Calu3 (cell line): ENCODE measurements around the gene FAM153A. TPM values are rescaled to one million over a fixed set of nuclear protein-coding genes. Genes with fewer than 3 reads are reported as not detected.
"Not testable (repeated sequence)": the region's sequence is repeated elsewhere in the genome, so short reads cannot be mapped to it uniquely, and the experiment has no call there.

Experiments used
- BruUV-seq: library from RNA; stranded (reverse); fragments of 400-500 nt; replicated peaks from 2 replicates; lab custom pipeline; 2021; lab: Mats Ljungman, UMichigan
- CTCF ChIA-PET: fragments of 300-600 bp; sonication (Branson Sonifier 250); formaldehyde crosslinking; loops from one replicate; lab custom pipeline; 2022; ENCODE audit warnings: antibody characterized with exemption; lab: Charles Lee
- DNase-seq: peaks from one replicate; pipeline ENCODE4 v3.0.0; 2022
- H3K27ac Mint-ChIP-seq: one replicate; pipeline ENCODE4 v1.8.0; 2022; ENCODE audit warnings: mixed read lengths; ENCODE audit not compliant: unreplicated experiment
- H3K27me3 Mint-ChIP-seq: one replicate; pipeline ENCODE4 v1.8.0; 2022; ENCODE audit warnings: mixed read lengths; ENCODE audit not compliant: unreplicated experiment
- H3K36me3 Mint-ChIP-seq: one replicate; pipeline ENCODE4 v1.8.0; 2022; ENCODE audit warnings: mild to moderate bottlenecking, moderate library complexity, mixed read lengths; ENCODE audit not compliant: insufficient read depth, unreplicated experiment
- H3K4me1 Mint-ChIP-seq: one replicate; pipeline ENCODE4 v1.8.0; 2022; ENCODE audit warnings: mild to moderate bottlenecking, low read depth, mixed read lengths; ENCODE audit not compliant: unreplicated experiment
- H3K4me3 Mint-ChIP-seq: one replicate; pipeline ENCODE4 v1.8.0; 2022; ENCODE audit warnings: mild to moderate bottlenecking, low read depth, moderate library complexity, mixed read lengths; ENCODE audit not compliant: unreplicated experiment
- H3K9me3 Mint-ChIP-seq: one replicate; pipeline ENCODE4 v1.8.0; 2022; ENCODE audit warnings: low read depth, mixed read lengths; ENCODE audit not compliant: unreplicated experiment
- intact Hi-C: fragments of 100-400 bp; cut with micrococcal nuclease; formaldehyde crosslinking; loops from one replicate; pipeline ENCODE4 v1.10.0; 2022; ENCODE audit not compliant: unreplicated experiment
- total RNA-seq: library from RNA; stranded (reverse); gene quantifications from 2 replicates; pipeline ENCODE4 v1.2.3, GENCODE V29; 2022

FAM153A gene
- total RNA-seq, 1 experiment from 2014 or later = 4.3 TPM

GRCh38 chr5:177808420-177808819 is 25.7 kb upstream of the FAM153A start:
- H3K27ac Mint-ChIP-seq, intact Hi-C loops, H3K4me1 Mint-ChIP-seq, DNase-seq, H3K9me3 Mint-ChIP-seq, CTCF ChIA-PET, BruUV-seq, H3K4me3 Mint-ChIP-seq, H3K36me3 Mint-ChIP-seq: not testable (repeated sequence)
- H3K27me3 Mint-ChIP-seq = peaks cover 33% of the 10 kb centered on the region

- BruUV-seq, H3K4me1 Mint-ChIP-seq, H3K4me3 Mint-ChIP-seq, H3K27ac Mint-ChIP-seq, H3K9me3 Mint-ChIP-seq, DNase-seq, H3K36me3 Mint-ChIP-seq, intact Hi-C loops, CTCF ChIA-PET: not testable (repeated sequence)
- peaks cover 33% of the 10 kb centered on the region for H3K27me3 Mint-ChIP-seq
Measured at GRCh38 chr5:177807265-177807664, 24.6 kb upstream of the FAM153A start.

- peaks cover 19% of the 10 kb centered on the region for H3K27me3 Mint-ChIP-seq
- BruUV-seq, H3K9me3 Mint-ChIP-seq, H3K4me1 Mint-ChIP-seq, H3K36me3 Mint-ChIP-seq, CTCF ChIA-PET, H3K27ac Mint-ChIP-seq, intact Hi-C loops, H3K4me3 Mint-ChIP-seq, DNase-seq: not testable (repeated sequence)
Measured at GRCh38 chr5:177801427-177801826, 18.7 kb upstream of the FAM153A start.

- H3K36me3 Mint-ChIP-seq, intact Hi-C loops, DNase-seq, CTCF ChIA-PET, H3K27ac Mint-ChIP-seq, H3K9me3 Mint-ChIP-seq, H3K27me3 Mint-ChIP-seq, H3K4me1 Mint-ChIP-seq, BruUV-seq, H3K4me3 Mint-ChIP-seq: not testable (repeated sequence)
Measured at GRCh38 chr5:177798237-177798840, 15.6 kb upstream of the FAM153A start.

- H3K36me3 Mint-ChIP-seq, CTCF ChIA-PET, intact Hi-C loops, BruUV-seq, H3K27ac Mint-ChIP-seq, H3K4me3 Mint-ChIP-seq, H3K9me3 Mint-ChIP-seq, H3K27me3 Mint-ChIP-seq, DNase-seq, H3K4me1 Mint-ChIP-seq: not testable (repeated sequence)
Measured at GRCh38 chr5:177793272-177793671, 10.6 kb upstream of the FAM153A start.

- H3K9me3 Mint-ChIP-seq, BruUV-seq, intact Hi-C loops, H3K4me1 Mint-ChIP-seq, H3K4me3 Mint-ChIP-seq, H3K27ac Mint-ChIP-seq, H3K27me3 Mint-ChIP-seq, H3K36me3 Mint-ChIP-seq, CTCF ChIA-PET, DNase-seq: not testable (repeated sequence)
Measured at GRCh38 chr5:177791649-177792048, 8.9 kb upstream of the FAM153A start.

- H3K9me3 Mint-ChIP-seq, H3K36me3 Mint-ChIP-seq, H3K27me3 Mint-ChIP-seq, H3K4me3 Mint-ChIP-seq, CTCF ChIA-PET, BruUV-seq, H3K27ac Mint-ChIP-seq, DNase-seq, intact Hi-C loops, H3K4me1 Mint-ChIP-seq: not testable (repeated sequence)
Measured at GRCh38 chr5:177782169-177782568, 530 bp downstream of the FAM153A start.

GRCh38 chr5:177771206-177771605 is 11.5 kb downstream of the FAM153A start:
- CTCF ChIA-PET, H3K36me3 Mint-ChIP-seq, H3K4me1 Mint-ChIP-seq, H3K27ac Mint-ChIP-seq, DNase-seq, BruUV-seq, H3K4me3 Mint-ChIP-seq, intact Hi-C loops, H3K27me3 Mint-ChIP-seq, H3K9me3 Mint-ChIP-seq: not testable (repeated sequence)

GRCh38 chr5:177770646-177771045 is 12.1 kb downstream of the FAM153A start:
- H3K4me3 Mint-ChIP-seq, H3K27me3 Mint-ChIP-seq, H3K9me3 Mint-ChIP-seq, BruUV-seq, H3K36me3 Mint-ChIP-seq, H3K27ac Mint-ChIP-seq, H3K4me1 Mint-ChIP-seq, CTCF ChIA-PET, DNase-seq, intact Hi-C loops: not testable (repeated sequence)

- H3K27me3 Mint-ChIP-seq, H3K4me3 Mint-ChIP-seq, intact Hi-C loops, DNase-seq, H3K36me3 Mint-ChIP-seq, CTCF ChIA-PET, H3K9me3 Mint-ChIP-seq, H3K27ac Mint-ChIP-seq, H3K4me1 Mint-ChIP-seq, BruUV-seq: not testable (repeated sequence)
Measured at GRCh38 chr5:177763737-177764508, 18.8 kb downstream of the FAM153A start.
